K562 (cell line): ENCODE data around the gene PIP5K1B. TPM values are rescaled to one million over a fixed set of nuclear protein-coding genes. Genes with fewer than 3 reads are reported as not detected.

Source experiments
- CHD1 ChIP-seq: fragments of 200-600 bp; sonication (generic); IDR thresholded peaks from one replicate; pipeline ENCODE4 v1.6.1; 2012; ENCODE audit warnings: mild to moderate bottlenecking, moderate library complexity, low read length, inconsistent platforms
- ERF ChIP-seq: fragments of 450-650 bp; formaldehyde crosslinking; IDR thresholded peaks from 2 replicates; pipeline ENCODE4 v1.4.0; 2020; ENCODE audit warnings: mild to moderate bottlenecking, mixed read lengths
- JUND ChIP-seq, 2 experiments: IDR thresholded peaks; 2 replicates in 1 of 2; 3 replicates in 1 of 2; pipeline ENCODE4 v1.6.1; 2011; ENCODE audit warnings: borderline replicate concordance in 2 of 2, low read depth in 2 of 2, low read length in 2 of 2, improper control_type of control experiment in 1 of 2, missing biosample characterization in 1 of 2, missing genetic modification characterization in 1 of 2, missing genetic modification reagents in 1 of 2
- LARP7 ChIP-seq: fragments of 450-650 bp; IDR thresholded peaks from 2 replicates; pipeline ENCODE4 v1.6.1; 2016
- POLR2AphosphoS5 ChIP-seq: IDR thresholded peaks from 2 replicates; pipeline ENCODE4 v1.6.1; 2011; ENCODE audit warnings: mild to moderate bottlenecking, low read depth, low read length, moderate library complexity; ENCODE audit not compliant: control insufficient read depth, insufficient read depth
- POLR2G ChIP-seq: fragments of 200-400 bp; formaldehyde crosslinking; IDR thresholded peaks from 2 replicates; pipeline ENCODE4 v1.6.1; 2017; ENCODE audit warnings: low read depth, mild to moderate bottlenecking, antibody characterized with exemption, low read length, moderate library complexity
- SMAD1 ChIP-seq: fragments of 150-350 bp; IDR thresholded peaks from 2 replicates; pipeline ENCODE4 v1.6.1; 2014; ENCODE audit warnings: low read length, low read depth; ENCODE audit not compliant: partially characterized antibody
- polyA plus RNA-seq, 8 experiments: library from polyadenylated mRNA; depleted of rRNA in 4 of 8; stranded (reverse) in 5 of 8; unstranded in 3 of 8; fragments of >200 nt; fragmentation: Nextera tagmentation in 2 of 8; fragmentation: Illumina TruSeq in 1 of 8; extraction: Ambion mirVana in 2 of 8; extraction: Trizol in 1 of 8; gene quantifications; 2 replicates each; pipeline versions ENCODE4 v1.2.1 to v1.2.3, GENCODE V29; 2011 to 2014; ENCODE audit warnings: inconsistent platforms in 1 of 8, missing spikeins in 1 of 8
- total RNA-seq, 7 experiments: library from RNA; depleted of rRNA in 6 of 7; stranded (reverse); fragments of >200 nt in 6 of 7; fragmentation: Illumina TruSeq in 2 of 7; extraction: Trizol in 2 of 7; gene quantifications; 2 replicates each; pipeline versions ENCODE4 v1.2.1 to v1.2.3, GENCODE V29; 2011 to 2021; ENCODE audit warnings: low replicate concordance in 1 of 7
- TF ChIP-seq, protein P1 (sequence below), 2 experiments: fragments of 450-650 bp in 1 of 2; sonication (generic) in 1 of 2; formaldehyde crosslinking in 1 of 2; IDR thresholded peaks; 2 replicates each; pipeline versions ENCODE4 v1.7.1 to v1.9.0; 2016 to 2022; ENCODE audit warnings: inconsistent platforms in 1 of 2, mild to moderate bottlenecking in 1 of 2, missing genetic modification reagents in 1 of 2
- TF ChIP-seq, protein P2 (sequence below): fragments of 450-650 bp; IDR thresholded peaks from 2 replicates; pipeline ENCODE4 v1.6.1; 2016; ENCODE audit warnings: borderline replicate concordance
- TF ChIP-seq, protein P3 (sequence below): fragments of 250-450 bp; sonication (Bioruptor Pico); IDR thresholded peaks from 2 replicates; pipeline ENCODE4 v1.4.0; 2020; ENCODE audit warnings: mild to moderate bottlenecking, moderate library complexity, borderline replicate concordance

The PIP5K1B gene
- total and polyA plus RNA-seq, 9 of the 15 experiments (the other 6 are each of a cell fraction or from before 2014, with no cell fraction given) = 3.1 to 12.9 (median 7.4) TPM

DNA sequence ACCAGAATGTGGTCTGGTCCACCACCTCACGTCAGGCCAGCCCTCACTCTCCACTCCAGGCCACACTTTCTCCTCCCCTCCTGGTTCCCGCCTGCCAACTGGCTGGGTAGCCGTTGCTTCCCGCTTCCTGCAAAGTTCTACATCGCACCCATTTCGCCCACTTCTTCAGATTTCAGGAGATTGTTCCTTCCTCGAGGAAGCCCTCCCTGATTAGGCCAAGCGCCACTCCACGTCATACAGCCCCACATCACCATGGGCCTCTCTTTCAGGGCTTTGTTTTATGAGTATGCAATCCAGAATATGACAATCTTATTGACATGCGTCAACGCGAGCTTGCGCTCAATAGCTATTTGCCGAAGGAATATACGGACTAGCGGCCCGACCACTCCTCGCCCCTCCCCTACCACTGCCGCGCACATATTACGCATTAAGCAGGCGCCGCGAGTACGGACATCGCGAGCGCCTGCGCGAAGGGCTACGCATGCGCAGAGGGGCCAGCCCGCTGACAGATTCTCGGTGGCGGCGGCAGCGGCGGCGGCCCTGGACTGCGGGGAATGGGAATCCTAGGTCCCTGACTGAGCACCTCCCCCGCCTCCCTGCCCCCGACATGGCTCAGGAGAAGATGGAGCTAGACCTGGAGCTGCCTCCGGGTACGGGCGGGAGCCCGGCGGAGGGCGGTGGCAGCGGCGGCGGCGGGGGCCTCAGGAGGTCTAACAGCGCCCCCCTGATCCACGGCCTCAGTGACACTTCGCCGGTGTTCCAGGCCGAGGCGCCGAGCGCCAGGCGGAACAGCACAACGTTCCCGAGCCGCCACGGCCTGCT, 74.7 kb downstream of the PIP5K1B start (continued):
- TF ChIP-seq, protein P1, sequence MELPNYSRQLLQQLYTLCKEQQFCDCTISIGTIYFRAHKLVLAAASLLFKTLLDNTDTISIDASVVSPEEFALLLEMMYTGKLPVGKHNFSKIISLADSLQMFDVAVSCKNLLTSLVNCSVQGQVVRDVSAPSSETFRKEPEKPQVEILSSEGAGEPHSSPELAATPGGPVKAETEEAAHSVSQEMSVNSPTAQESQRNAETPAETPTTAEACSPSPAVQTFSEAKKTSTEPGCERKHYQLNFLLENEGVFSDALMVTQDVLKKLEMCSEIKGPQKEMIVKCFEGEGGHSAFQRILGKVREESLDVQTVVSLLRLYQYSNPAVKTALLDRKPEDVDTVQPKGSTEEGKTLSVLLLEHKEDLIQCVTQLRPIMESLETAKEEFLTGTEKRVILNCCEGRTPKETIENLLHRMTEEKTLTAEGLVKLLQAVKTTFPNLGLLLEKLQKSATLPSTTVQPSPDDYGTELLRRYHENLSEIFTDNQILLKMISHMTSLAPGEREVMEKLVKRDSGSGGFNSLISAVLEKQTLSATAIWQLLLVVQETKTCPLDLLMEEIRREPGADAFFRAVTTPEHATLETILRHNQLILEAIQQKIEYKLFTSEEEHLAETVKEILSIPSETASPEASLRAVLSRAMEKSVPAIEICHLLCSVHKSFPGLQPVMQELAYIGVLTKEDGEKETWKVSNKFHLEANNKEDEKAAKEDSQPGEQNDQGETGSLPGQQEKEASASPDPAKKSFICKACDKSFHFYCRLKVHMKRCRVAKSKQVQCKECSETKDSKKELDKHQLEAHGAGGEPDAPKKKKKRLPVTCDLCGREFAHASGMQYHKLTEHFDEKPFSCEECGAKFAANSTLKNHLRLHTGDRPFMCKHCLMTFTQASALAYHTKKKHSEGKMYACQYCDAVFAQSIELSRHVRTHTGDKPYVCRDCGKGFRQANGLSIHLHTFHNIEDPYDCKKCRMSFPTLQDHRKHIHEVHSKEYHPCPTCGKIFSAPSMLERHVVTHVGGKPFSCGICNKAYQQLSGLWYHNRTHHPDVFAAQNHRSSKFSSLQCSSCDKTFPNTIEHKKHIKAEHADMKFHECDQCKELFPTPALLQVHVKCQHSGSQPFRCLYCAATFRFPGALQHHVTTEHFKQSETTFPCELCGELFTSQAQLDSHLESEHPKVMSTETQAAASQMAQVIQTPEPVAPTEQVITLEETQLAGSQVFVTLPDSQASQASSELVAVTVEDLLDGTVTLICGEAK (IDR thresholded peaks at IDR 0.05) = peak; percentile 31; the same call in 1 of the 2 replicates
- TF ChIP-seq, protein P1 (CRISPR knock-in tag; IDR thresholded peaks at IDR 0.05) = no peak
- no peak for TF ChIP-seq LARP7
- TF ChIP-seq CHD1 = no peak
- TF ChIP-seq POLR2G = peak; percentile 77
- TF ChIP-seq, protein P2, sequence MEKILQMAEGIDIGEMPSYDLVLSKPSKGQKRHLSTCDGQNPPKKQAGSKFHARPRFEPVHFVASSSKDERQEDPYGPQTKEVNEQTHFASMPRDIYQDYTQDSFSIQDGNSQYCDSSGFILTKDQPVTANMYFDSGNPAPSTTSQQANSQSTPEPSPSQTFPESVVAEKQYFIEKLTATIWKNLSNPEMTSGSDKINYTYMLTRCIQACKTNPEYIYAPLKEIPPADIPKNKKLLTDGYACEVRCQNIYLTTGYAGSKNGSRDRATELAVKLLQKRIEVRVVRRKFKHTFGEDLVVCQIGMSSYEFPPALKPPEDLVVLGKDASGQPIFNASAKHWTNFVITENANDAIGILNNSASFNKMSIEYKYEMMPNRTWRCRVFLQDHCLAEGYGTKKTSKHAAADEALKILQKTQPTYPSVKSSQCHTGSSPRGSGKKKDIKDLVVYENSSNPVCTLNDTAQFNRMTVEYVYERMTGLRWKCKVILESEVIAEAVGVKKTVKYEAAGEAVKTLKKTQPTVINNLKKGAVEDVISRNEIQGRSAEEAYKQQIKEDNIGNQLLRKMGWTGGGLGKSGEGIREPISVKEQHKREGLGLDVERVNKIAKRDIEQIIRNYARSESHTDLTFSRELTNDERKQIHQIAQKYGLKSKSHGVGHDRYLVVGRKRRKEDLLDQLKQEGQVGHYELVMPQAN = no peak; the same call in none of the 2 replicates
- TF ChIP-seq SMAD1 = no peak
- TF ChIP-seq, protein P3, sequence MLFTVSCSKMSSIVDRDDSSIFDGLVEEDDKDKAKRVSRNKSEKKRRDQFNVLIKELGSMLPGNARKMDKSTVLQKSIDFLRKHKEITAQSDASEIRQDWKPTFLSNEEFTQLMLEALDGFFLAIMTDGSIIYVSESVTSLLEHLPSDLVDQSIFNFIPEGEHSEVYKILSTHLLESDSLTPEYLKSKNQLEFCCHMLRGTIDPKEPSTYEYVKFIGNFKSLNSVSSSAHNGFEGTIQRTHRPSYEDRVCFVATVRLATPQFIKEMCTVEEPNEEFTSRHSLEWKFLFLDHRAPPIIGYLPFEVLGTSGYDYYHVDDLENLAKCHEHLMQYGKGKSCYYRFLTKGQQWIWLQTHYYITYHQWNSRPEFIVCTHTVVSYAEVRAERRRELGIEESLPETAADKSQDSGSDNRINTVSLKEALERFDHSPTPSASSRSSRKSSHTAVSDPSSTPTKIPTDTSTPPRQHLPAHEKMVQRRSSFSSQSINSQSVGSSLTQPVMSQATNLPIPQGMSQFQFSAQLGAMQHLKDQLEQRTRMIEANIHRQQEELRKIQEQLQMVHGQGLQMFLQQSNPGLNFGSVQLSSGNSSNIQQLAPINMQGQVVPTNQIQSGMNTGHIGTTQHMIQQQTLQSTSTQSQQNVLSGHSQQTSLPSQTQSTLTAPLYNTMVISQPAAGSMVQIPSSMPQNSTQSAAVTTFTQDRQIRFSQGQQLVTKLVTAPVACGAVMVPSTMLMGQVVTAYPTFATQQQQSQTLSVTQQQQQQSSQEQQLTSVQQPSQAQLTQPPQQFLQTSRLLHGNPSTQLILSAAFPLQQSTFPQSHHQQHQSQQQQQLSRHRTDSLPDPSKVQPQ = no peak
- peak; percentile 25; the same call in 1 of the 2 replicates for TF ChIP-seq JUND (IDR thresholded peaks at IDR 0.05; ENCODE audit: borderline replicate concordance, low read depth, low read length)
- peak; percentile 59; the same call in 2 of the 3 replicates for TF ChIP-seq JUND (tag; IDR thresholded peaks at IDR 0.05; ENCODE audit: borderline replicate concordance, low read depth, low read length)
- peak; percentile 59; the same call in 1 of the 2 replicates for TF ChIP-seq POLR2AphosphoS5
- peak; percentile 25; the same call in 1 of the 2 replicates for TF ChIP-seq ERF (CRISPR knock-in tag)
